GM19395 (cell line): ENCODE measurements around the gene NACC2.

Source experiments
- ATAC-seq: cut with Tn5 transposase; IDR thresholded peaks from one replicate; pipeline ENCODE4 v1.9.1; 2021; ENCODE audit warnings: mild to moderate bottlenecking, moderate library complexity; ENCODE audit not compliant: unreplicated experiment

Gene NACC2

GRCh38 chr9:136059321-136059791 is 35.7 kb downstream of the NACC2 start:
- ATAC-seq = no peak

- no peak for ATAC-seq
Measured at GRCh38 chr9:136058801-136059302, 36.2 kb downstream of the NACC2 start.

GRCh38 chr9:136058084-136058483 is 37.0 kb downstream of the NACC2 start:
- no peak for ATAC-seq

GRCh38 chr9:136057236-136058081 is 37.6 kb downstream of the NACC2 start:
- ATAC-seq = no peak

- no peak for ATAC-seq
Measured at GRCh38 chr9:136056546-136057235, 38.4 kb downstream of the NACC2 start.

GRCh38 chr9:136055715-136056545 is 39.2 kb downstream of the NACC2 start:
- no peak for ATAC-seq

- ATAC-seq = no peak
Measured at GRCh38 chr9:136054798-136055714, 40.0 kb downstream of the NACC2 start.

- no peak for ATAC-seq
Measured at GRCh38 chr9:136054146-136054545, 40.9 kb downstream of the NACC2 start.

GRCh38 chr9:136053757-136054142 is 41.3 kb downstream of the NACC2 start:
- ATAC-seq = no peak

- no peak for ATAC-seq
Measured at GRCh38 chr9:136052991-136053756, 41.9 kb downstream of the NACC2 start.

GRCh38 chr9:136052472-136052880 is 42.6 kb downstream of the NACC2 start:
- ATAC-seq = no peak

GRCh38 chr9:136051837-136052471 is 43.1 kb downstream of the NACC2 start:
- ATAC-seq = no peak

- no peak for ATAC-seq
Measured at GRCh38 chr9:136051453-136051836, 43.6 kb downstream of the NACC2 start.

GRCh38 chr9:136050701-136051452 is 44.2 kb downstream of the NACC2 start:
- no peak for ATAC-seq

GRCh38 chr9:136050266-136050700 is 44.8 kb downstream of the NACC2 start:
- no peak for ATAC-seq

- ATAC-seq = no peak
Measured at GRCh38 chr9:136049491-136050265, 45.4 kb downstream of the NACC2 start.
